ENCODE data around the gene INHBB. TPM values are rescaled to one million over a fixed set of nuclear protein-coding genes. Genes with fewer than 3 reads are reported as not detected.

Gene INHBB
- total and polyA plus RNA-seq, 9 of the 15 experiments (the other 6 are each of a cell fraction or from before 2014, with no cell fraction given), result not detected

- TF ChIP-seq ETV1 (tag; conservative IDR thresholded peaks at IDR 0.05; ENCODE audit: low read depth), result no peak
- no peak for TF ChIP-seq ATF3 (IDR thresholded peaks at IDR 0.05)
- TF ChIP-seq ATF3 (CRISPR knock-in tag; conservative IDR thresholded peaks at IDR 0.05), result no peak
- TF ChIP-seq DEAF1 (CRISPR knock-in tag; IDR thresholded peaks at IDR 0.05), result 0 out of 2 replicates have a peak, but pooled peaks have one; percentile 42
- no peak for TF ChIP-seq PHF8 (IDR thresholded peaks at IDR 0.05; ENCODE audit: borderline replicate concordance, low read length)
- no peak for TF ChIP-seq CEBPG (CRISPR knock-in tag; IDR thresholded peaks at IDR 0.05)
- TF ChIP-seq CEBPG (tag; conservative IDR thresholded peaks at IDR 0.05 in 1 of 2, IDR thresholded peaks at IDR 0.05 in 1 of 2), result no peak
- TF ChIP-seq CUX1 (CRISPR knock-in tag; IDR thresholded peaks at IDR 0.05), result no peak
- no peak for TF ChIP-seq ZFPM2 (CRISPR knock-in tag; IDR thresholded peaks at IDR 0.05)
- no peak for TF ChIP-seq ELK1 (CRISPR knock-in tag; IDR thresholded peaks at IDR 0.05)
- TF ChIP-seq NR2C1 (IDR thresholded peaks at IDR 0.05), result no peak
- no peak for TF ChIP-seq NR2C1 (tag; IDR thresholded peaks at IDR 0.05)
- no peak for TF ChIP-seq USF2 (CRISPR knock-in tag; IDR thresholded peaks at IDR 0.05)
- no peak for TF ChIP-seq ELF1 (tag; IDR thresholded peaks at IDR 0.05)
- peak; percentile 65 to 81 (median 69) for TF ChIP-seq CTCF (IDR thresholded peaks at IDR 0.05 in 2 of 3, conservative IDR thresholded peaks at IDR 0.05 in 1 of 3; ENCODE audit: insufficient read depth in 2 of 3, low read depth in 1 of 3, low read length in 3 of 3)
Measured at GRCh38 chr2:120343433-120344105, 2.4 kb upstream of the INHBB start (continued).

Measured in K562 (cell line).